ENCODE results near the gene MARCHF3.
"Not testable (repeated sequence)": the region's sequence is repeated elsewhere in the genome, so short reads cannot be mapped to it uniquely, and the experiment has no call there.

MARCHF3 gene

DNA sequence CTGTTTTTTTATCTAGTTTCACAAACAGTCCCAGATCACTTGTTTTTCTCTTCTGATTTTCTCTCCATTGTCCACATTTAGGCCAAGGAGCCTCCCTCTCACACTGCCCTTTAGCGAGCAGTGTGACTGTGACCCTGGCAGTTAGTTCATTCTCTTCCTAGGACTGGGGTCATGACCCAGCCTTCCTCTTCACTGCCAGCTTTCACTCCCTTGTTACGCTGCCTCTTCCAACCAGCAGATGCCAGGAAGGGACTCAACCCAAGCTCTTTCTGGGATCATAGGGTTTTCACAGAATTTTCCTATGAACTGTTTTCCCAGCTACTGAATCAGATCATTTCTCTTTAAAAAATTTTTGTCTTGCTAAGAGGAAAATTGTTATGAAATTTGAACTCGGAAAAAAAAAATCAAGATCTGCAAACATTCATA lies 182.5 kb downstream of the MARCHF3 start:
- no peak for DNase-seq (ENCODE audit: low read depth)

DNA sequence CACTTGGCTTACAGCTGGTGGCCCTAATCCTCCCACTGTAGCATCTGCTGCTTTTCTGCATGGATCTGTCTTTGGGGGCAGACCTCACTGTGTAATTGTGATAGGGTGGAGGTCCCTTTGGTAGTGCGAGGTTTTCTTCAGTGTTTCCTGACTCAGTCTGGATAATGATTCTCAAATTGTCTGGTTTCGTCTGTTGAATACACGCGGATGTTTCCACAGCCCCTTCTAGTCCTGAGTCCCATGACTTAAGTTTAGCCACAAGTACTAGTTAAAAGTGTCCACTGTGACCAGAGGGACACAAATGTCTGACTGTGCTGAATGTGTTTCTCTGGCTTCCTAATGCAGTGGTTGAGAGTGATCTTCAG lies 182.9 kb downstream of the MARCHF3 start:
- no peak for DNase-seq (ENCODE audit: low read depth)

DNA sequence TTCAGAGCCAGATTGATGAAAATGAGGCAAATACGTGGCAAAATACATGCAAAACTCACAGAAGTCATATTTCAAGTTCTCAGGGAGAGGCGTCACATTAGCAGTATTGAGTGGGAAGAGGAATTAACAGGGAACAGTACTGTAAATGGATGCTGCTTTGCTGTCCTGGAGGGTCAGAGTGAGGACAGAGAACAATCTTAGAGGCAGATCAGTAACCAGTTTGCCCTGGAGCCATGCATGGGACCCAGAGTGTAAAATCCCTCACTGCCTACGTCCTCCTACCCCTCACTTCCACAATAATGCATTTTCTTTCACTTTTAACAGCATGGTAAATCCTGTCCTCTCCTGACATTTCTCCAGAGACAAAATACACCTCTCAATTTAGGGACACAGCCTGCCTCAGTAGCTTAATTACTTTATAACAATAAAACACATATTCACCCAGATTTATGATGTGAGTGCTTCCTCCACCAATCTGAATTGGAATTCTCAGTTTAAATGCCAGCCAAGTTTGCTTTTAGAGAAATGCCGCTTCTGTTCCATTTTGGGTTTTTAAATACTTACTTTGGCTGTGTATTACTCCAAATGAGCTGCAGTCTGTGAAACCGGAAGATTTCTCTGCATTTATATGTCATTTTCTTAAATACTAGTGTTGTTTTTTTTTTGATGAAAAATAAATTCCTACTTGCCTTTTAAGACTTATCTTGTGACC lies 183.5 kb downstream of the MARCHF3 start:
- DNase-seq (ENCODE audit: low read depth) = no peak

DNA sequence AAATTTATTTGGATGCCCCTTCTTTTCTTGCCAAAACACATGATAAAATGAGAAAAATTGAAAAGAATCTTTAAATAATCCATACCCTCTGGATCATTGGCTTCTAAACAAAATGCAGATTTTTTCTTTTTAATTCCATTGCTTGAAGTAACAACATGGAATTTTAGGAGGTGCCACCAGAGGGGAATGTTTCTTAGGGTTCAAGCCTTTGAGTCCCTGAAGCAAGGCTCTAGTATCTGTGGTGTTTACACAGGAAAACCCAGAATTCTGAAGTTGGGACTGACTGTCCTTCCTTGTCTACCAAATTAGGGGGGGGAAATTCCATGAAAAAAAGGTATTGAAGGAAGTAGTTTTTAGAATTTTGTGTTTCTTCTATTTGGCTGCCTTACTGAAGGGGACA lies 184.0 kb downstream of the MARCHF3 start:
- no peak for DNase-seq (ENCODE audit: low read depth)

DNA sequence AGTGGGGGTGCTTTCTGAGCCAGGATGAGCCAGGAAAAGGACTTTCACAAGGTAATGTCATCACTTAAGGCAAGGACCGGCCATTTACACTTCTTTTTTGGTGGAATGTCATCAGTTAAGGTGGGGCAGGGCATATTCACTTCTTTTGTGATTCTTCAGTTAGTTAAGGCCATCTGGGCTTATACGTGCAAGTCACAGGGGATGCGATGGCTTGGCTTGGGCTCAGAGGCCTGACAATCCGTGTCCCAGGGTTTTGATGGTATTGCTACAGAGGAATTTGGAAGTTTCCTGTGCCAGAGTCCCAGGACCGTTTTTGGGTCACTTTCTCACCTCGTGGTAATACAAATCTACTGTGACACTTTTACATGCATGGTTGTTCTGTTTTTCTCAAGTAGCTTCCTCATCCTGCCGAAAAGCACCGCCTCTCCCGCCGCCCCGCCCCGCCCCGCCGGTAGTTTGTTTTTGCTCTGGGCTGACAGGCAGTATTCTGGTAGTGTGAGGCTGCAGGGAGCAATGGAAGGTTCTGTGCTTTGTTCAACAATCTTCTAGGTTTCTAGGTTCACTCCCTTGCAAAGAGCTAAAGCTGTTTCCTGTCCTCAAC lies 184.8 kb downstream of the MARCHF3 start:
- DNase-seq (ENCODE audit: low read depth) = not testable (repeated sequence)

DNA sequence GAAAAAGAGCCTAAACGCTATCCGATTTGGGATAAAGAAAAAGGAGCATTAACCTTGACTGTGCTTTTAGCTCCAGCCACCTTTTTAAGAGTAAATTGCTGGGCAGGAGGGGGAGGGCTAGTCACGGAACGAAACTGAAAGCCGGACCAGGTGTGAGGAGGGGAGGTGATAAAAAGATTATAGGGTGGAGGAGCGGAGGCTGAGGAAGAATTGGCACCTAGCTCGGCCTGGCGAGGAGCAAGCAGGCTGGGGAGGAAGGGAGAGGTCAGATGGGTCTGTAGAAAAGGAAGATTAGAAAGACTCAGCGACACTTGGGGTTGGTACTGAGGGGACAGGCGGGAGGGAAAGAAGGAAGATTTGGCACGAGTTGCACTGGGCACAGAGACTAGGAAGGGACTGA lies 187.0 kb downstream of the MARCHF3 start:
- not testable (repeated sequence) for DNase-seq (ENCODE audit: low read depth)

DNA sequence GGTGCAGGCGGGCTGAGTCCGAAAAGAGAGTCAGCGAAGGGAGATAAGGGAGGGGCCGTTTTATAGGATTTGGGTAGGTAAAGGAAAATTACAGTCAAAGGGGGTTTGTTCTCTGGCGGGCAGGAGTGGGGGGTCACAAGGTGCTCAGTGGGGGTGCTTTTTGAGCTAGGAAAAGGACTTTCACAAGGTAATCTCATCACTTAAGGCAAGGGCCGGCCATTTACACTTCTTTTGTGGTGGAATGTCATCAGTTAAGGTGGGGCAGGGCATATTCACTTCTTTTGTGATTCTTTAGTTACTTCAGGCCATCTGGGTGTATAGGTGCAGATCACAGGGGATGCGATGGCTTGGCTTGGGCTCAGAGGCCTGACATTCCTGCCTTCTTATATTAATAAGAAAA lies 191.0 kb downstream of the MARCHF3 start:
- not testable (repeated sequence) for DNase-seq (ENCODE audit: low read depth)

DNA sequence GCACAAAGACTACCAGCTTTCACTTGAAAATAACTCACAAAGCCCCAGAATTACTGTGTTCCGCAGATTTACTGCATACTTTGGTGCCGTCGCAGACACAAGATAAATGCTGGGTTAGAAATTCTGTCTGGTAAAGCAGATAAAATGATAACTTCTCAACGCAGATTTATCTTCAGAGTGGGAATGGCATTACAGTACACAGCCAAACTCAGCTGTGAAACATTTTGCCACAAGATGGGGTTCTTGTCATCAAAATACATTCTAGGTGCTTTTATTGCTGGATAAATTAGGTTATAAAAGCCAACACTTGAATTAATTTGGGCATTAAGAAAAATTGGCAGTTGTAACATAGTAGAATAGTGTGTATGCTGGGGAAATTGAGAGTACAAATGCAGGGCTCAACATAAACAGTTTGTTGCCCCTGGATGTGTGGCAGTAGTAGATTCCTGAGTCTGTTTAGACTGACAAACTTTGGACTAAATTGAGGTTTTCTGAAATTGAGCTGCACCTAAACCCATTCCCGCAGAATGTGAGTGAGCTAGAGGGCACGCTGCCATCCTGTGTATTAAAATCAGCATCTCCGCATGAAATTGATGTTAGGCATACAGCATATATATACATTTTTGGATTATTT lies 192.3 kb downstream of the MARCHF3 start:
- no peak for DNase-seq (ENCODE audit: low read depth)

DNA sequence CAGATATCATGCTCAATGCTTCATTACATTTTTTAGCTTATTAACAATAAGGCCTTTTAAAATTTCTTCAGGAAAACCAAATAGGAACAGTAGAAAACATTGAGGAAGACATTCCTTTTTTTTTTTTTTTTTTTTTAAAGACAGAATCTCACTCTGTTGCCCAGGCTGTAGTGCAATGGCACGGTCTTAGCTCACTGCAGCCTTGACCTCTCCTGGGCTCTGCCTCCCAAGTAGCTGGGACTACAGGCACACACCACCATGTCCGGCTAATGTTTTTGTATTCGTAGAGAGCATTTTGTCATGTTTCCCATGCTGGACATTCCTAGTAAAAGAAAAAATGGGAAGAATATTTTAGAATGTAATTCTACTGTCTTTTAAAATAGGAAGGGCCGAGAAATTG lies 193.1 kb downstream of the MARCHF3 start:
- no peak for DNase-seq (ENCODE audit: low read depth)

DNA sequence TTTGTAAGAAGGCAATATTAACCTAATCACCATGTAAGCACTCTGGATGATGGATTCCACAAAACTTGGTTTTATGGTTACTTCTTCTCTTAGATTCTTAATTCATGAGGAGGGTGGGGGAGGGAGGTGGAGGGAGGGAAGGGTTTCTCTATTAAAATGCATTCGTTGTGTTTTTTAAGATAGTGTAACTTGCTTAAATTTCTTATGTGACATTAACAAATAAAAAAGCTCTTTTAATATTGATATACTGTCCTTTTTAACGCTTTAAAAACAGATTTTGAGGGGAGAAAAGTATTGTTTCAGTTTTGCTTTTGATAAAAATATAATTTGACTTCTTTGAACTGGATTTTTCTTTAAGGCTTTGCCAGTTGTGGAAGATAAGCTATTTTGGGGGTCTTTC lies 193.6 kb downstream of the MARCHF3 start:
- no peak for DNase-seq (ENCODE audit: low read depth)

DNA sequence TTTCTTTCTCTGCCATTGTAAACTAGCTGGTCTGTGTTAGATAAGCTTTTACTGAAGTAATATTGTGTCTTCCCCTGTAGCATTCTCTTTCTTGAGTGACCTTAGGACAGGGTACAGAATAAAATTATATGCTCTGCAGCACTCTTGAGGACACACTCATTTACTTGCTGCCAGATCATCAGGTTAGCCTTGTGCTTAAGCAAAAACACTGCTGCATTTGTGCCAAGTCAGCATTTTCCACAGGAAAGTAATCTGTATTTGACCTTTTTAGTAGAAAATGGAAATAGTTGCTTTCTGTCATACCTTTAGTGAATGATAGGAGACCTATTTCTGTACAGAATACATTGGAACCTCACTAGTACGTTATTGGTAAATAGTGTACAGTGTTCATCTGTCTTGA lies 199.2 kb downstream of the MARCHF3 start:
- no peak for DNase-seq (ENCODE audit: low read depth)

DNA sequence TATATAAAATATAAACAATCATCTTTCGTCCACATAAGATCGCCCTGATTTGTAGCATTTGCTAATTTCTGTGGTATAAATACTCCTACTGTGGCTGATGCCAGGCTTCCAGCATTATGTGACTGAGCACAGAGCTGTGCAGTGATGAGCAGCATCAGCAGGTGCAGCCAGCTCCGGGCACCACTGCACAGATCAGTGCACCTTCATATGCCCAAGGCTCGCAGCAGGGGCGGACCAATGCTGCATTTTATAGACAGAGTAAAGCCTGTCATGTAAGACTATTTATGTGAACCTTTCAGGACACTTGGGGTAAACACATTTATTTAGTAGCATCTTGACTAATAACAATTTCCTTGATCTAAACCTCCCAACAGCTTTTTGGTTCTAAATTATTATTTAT lies 200.3 kb downstream of the MARCHF3 start:
- DNase-seq (ENCODE audit: low read depth) = no peak

DNA sequence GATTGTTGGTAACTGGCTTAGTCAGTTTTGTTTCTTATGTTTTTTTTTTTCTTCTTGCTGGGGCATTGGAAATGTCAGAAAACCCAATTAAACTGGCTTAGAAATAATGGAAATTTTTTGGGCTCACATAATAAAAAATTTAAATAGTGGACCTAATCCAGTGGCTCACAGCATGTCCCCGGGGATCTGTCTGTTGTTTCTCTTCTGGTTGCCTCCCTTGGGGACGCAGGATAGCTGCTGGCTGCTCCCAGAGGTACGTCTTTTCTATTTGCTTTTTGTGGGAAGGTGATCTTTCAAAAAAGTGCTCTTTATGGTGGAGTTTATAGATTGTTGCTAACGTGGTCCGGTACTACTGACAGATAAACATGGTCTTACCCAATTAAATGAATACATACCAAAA lies 201.3 kb downstream of the MARCHF3 start:
- DNase-seq (ENCODE audit: low read depth) = no peak

DNA sequence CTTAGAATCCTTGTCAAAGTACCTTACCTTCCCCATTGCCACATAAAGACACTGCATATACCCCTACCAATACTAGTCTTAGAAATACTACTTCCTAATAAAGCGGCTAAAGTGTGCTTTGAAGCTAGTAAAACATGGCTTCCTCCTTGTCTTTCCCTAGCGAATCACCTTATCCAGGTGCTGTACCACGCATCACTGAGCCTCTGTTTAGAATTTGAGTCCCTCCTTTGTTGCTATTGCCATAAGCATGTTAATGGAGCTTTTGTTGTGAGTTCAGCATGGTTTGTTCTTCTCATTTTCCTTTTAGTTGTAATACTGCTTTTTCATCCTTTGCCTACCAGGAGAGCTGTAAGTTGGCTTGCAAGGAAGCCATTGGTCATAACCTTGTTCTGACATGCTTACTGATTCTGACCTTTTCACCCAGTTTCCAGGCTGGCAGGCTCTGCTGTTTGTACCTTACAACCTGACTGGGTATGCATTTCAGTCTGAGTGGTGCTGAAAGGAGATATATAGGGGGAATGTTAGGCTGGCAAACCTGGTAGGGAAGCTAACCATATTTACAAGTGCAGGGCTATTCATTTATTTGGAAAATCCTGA lies 203.6 kb downstream of the MARCHF3 start:
- DNase-seq (ENCODE audit: low read depth) = no peak

DNA sequence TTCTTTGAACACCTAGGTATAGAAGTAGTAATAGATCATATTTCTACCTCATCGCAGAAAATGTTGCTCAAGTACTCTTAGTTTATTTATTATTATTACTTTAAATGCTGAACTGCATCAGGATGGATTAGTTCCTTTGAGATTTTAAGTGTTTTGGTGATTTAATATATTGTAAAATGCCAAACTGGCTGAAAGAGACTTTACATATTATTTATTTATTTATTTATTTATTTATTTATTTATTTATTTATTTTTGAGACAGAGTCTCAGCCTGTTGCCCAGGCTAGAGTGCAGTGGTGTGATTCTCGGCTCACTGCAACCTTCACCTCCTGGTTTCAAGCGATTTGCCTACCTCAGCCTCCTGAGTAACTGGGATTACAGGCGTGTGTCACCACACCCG lies 211.1 kb downstream of the MARCHF3 start:
- DNase-seq (ENCODE audit: low read depth) = no peak

DNA sequence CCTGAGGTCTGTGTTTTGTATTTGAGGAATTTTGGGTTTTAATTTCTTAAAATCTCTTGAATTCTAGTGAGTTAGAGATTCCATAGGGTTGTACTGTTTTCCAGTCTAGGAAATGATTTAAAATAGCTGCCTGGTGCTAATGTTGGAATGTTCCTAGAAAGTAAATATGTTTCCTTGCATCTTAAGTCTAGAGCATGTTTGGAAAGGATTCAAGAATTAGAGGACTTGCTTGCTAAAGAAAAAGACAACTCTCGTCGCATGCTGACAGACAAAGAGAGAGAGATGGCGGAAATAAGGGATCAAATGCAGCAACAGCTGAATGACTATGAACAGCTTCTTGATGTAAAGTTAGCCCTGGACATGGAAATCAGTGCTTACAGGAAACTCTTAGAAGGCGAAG lies 211.6 kb downstream of the MARCHF3 start:
- DNase-seq (ENCODE audit: low read depth) = no peak

Data from activated T-cell treated with anti-CD3 and anti-CD28 coated beads for 48 hours (primary cell).